Measurements from ENCODE around the gene SPAG8.

- TF ChIP-seq ZNF114 (CRISPR knock-in tag; IDR thresholded peaks at IDR 0.05) (no peak), CTCF (conservative IDR thresholded peaks at IDR 0.05; ENCODE audit: low read depth in 2 of 2) (no peak), JUNB (IDR thresholded peaks at IDR 0.05; ENCODE audit: unreplicated experiment) (no peak), EZH2phosphoT487 (IDR thresholded peaks at IDR 0.05; ENCODE audit: unreplicated experiment) (no peak), EZH2 (IDR thresholded peaks at IDR 0.05; ENCODE audit: low read depth, unreplicated experiment) (no peak), CREB1 (CRISPR knock-in tag; IDR thresholded peaks at IDR 0.05; ENCODE audit: low read depth) (no peak), POLR2AphosphoS5 (IDR thresholded peaks at IDR 0.05; ENCODE audit: low read depth) (no peak)
Measured at GRCh38 chr9:35829764-35830096, 17.7 kb upstream of the SPAG8 start.

Data from GM23338 (cell line).